WERI-Rb-1 (cell line): ENCODE results near the gene RPL27.

Source experiments
- DNase-seq: peaks from one replicate; pipeline ENCODE4 v3.0.0-alpha.2; 2020
- H3K27ac ChIP-seq: fragments of 250-450 bp; sonication (Bioruptor Pico); 2 replicates; pipeline ENCODE4 v1.5.1; 2020; ENCODE audit warnings: mild to moderate bottlenecking, moderate library complexity
- H3K27me3 ChIP-seq: fragments of 250-450 bp; sonication (Bioruptor Pico); 2 replicates; pipeline ENCODE4 v1.5.1; 2021; ENCODE audit warnings: mild to moderate bottlenecking, low read depth, moderate library complexity; ENCODE audit not compliant: insufficient read depth, severe bottlenecking
- H3K36me3 ChIP-seq: fragments of 250-450 bp; sonication (Bioruptor Pico); 2 replicates; pipeline ENCODE4 v1.5.1; 2020; ENCODE audit warnings: mild to moderate bottlenecking, moderate library complexity
- H3K4me3 ChIP-seq: 2 replicates; pipeline ENCODE4 v1.5.1; 2011; ENCODE audit warnings: low read depth, mild to moderate bottlenecking, control low read depth, low read length
- H3K9me3 ChIP-seq: fragments of 250-450 bp; sonication (Bioruptor Pico); 2 replicates; pipeline ENCODE4 v1.5.1; 2021; ENCODE audit warnings: mild to moderate bottlenecking, moderate library complexity; ENCODE audit not compliant: severe bottlenecking
- TF ChIP-seq, protein P1 (sequence below): IDR thresholded peaks from 2 replicates; pipeline ENCODE4 v1.5.1; 2011; ENCODE audit warnings: low read depth, mild to moderate bottlenecking, control low read depth, inconsistent platforms, low read length

RPL27 gene

DNA sequence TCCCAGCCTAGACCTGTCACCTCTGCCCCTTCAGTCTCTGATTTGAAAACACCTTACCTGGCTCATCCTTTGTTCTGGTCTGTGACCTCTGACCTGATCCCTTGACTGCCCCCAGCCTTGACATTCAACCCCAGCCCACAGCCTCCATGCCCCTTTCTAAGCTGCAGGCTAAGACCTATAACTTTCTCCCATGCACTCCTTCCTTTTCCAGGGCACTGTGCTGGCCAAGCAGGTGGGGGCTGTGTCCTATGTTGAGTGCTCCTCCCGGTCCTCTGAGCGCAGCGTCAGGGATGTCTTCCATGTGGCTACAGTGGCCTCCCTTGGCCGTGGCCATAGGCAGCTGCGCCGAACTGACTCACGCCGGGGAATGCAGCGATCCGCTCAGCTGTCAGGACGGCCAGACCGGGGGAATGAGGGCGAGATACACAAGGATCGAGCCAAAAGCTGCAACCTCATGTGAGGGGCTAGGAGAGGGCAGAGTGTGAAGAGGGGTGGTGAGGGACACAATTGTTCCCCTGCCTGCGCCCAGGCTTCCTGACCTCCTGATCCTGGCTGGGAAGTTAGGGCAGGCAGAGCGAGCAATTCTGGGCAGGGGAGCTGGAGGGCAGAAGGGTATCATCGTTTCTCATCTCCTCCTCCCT, 30.1 kb downstream of the RPL27 start:
- DNase-seq: no peak
- Histone ChIP-seq H3K9me3 (no peaks in the 10 kb centered on the region), H3K27me3 (no peaks in the 10 kb centered on the region), H3K27ac (no peak overlapping the region), H3K36me3 (peaks cover 7% of the 10 kb centered on the region), H3K4me3 (no peak overlapping the region)
- TF ChIP-seq, protein P1, sequence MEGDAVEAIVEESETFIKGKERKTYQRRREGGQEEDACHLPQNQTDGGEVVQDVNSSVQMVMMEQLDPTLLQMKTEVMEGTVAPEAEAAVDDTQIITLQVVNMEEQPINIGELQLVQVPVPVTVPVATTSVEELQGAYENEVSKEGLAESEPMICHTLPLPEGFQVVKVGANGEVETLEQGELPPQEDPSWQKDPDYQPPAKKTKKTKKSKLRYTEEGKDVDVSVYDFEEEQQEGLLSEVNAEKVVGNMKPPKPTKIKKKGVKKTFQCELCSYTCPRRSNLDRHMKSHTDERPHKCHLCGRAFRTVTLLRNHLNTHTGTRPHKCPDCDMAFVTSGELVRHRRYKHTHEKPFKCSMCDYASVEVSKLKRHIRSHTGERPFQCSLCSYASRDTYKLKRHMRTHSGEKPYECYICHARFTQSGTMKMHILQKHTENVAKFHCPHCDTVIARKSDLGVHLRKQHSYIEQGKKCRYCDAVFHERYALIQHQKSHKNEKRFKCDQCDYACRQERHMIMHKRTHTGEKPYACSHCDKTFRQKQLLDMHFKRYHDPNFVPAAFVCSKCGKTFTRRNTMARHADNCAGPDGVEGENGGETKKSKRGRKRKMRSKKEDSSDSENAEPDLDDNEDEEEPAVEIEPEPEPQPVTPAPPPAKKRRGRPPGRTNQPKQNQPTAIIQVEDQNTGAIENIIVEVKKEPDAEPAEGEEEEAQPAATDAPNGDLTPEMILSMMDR: no peak

DNA sequence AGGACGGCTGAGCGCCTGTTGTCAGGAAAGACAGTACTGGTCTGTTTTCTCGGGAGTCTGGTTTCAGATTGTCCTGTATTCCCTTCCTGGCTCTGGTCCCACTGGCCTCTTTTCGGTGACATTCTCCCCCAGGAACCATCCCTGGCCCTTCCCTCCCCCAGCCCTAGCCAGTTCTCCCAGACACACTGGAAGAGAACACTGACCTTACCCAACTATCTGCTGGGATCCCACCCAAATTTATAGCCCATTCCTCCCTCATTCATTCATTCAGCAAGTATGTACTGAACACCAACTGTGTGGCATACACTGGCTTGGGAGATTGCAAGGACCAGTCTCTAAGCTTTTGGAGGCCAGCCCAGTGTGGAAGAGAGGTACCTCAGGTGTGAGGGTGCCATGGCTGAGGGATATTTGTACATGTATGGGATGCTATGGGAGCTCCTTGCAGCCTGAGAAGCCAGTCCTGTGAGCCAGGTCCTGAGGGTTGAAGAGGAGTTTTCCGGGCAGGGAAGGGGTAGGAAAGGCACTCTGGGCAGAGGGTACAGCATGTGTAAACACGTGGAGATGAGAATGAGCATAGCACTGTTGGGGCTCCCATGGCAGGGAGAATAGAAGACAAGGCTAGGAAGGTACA, 32.0 kb downstream of the RPL27 start:
- H3K9me3 ChIP-seq: no peaks in the 10 kb centered on the region
- peaks cover 7% of the 10 kb centered on the region for H3K36me3 ChIP-seq
- DNase-seq: no peak
- no peaks in the 10 kb centered on the region for H3K27me3 ChIP-seq
- no peak overlapping the region; the same call in none of the 2 replicates for H3K27ac ChIP-seq
- H3K4me3 ChIP-seq: no peak overlapping the region
- TF ChIP-seq, protein P1: no peak

DNA sequence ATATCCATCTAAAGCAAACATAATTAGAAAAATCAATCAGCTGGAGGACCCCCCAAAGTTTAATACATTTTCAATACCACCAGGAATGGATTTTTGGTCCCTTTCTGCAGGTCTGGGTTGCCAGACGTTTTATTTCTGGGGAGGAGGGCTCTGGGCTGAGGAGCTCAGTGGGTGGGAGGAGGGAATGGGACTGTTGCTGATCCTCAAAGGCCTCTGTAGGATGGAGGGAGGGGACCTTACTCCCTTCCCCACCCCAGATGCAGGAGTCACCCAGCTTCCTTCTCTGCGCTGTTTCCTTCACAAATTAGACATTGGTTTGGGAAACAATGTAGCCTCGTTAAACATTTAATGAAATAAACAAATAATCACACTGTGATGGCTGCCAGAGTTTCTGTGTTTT, 33.4 kb downstream of the RPL27 start:
- TF ChIP-seq, protein P1: no peak
- no peaks in the 10 kb centered on the region for H3K9me3 ChIP-seq
- DNase-seq: no peak
- H3K27me3 ChIP-seq: no peaks in the 10 kb centered on the region
- no peak overlapping the region for H3K4me3 ChIP-seq
- H3K36me3 ChIP-seq: peaks cover 7% of the 10 kb centered on the region
- no peak overlapping the region for H3K27ac ChIP-seq

DNA sequence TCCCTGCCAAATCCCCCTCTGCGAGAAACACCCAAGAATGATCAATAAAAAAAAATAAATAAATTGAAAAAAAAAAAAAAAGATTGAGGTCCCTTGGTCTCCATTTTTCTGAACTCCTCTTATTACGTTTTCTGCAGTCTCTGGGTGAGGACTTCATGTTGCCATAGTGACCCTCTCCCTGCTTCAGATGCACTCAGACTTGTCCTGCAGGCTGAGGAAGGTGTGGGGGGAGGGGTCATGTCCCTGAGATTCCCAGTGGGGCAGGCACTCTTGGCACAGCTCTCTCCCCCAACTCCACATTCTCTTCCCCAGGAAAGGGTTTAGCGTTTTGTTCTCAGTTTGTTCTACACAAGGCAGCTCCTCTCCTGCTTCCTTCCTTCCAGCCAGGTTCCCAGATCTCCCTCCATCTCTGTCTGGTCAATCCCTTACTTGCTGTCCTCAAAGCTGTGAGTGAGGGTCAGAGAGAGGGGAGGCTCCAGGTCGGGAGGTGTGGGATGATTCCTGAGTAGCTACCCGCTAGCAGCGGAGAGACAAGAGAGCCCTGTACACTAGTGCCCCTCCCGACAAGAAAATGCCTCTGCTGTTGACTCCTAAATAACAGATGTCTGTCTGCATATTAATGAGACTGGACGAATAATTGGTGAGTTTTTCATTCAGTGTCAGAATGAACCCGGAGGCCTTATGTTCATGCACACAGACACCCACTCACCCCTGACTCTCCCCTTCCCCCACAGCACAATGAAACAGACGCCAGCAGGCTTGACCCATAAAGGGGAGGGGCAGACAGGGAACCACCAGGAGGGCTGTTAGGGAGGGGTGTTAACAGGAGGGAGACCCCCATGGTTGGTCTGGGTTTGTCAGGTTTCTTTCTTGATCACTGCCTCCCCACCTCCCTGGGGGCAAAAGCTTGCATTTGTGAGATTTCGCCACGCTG, 36.0 kb downstream of the RPL27 start:
- no peaks in the 10 kb centered on the region for H3K9me3 ChIP-seq
- peak; percentile 65 for DNase-seq
- H3K27ac ChIP-seq: peak overlapping the region; percentile 69
- TF ChIP-seq, protein P1: 0 out of 2 replicates have a peak, but pooled peaks have one; percentile 10
- no peak overlapping the region; the same call in 1 of the 2 replicates for H3K4me3 ChIP-seq
- no peaks in the 10 kb centered on the region for H3K27me3 ChIP-seq
- H3K36me3 ChIP-seq: no peaks in the 10 kb centered on the region; the same call in 1 of the 2 replicates

DNA sequence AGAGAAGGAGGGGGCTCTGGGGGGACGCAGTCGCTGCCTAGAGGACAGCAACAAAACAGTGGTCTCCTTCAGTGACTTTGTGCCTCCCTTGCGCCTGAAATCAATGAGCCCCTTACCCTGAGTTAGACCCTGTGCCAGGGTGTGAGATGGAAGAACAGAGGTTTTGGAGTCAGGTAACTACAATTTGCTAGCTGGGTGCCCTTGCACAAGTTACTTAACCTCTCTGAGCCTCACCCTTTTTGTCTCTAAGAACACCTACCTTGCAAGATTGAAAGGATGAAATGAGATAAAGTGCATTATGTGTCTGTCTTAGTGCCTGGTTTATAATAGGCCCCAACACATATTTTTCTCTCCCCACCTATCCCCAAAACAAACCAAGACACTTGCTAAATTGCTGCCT, 36.7 kb downstream of the RPL27 start:
- Histone ChIP-seq H3K27ac (peak overlapping the region; percentile 69), H3K9me3 (no peaks in the 10 kb centered on the region), H3K27me3 (no peaks in the 10 kb centered on the region), H3K36me3 (no peaks in the 10 kb centered on the region; the same call in 1 of the 2 replicates), H3K4me3 (no peak overlapping the region)
- TF ChIP-seq, protein P1: no peak
- no peak for DNase-seq
